ENCODE data around the gene SDR39U1.

- TF ChIP-seq, protein P1, sequence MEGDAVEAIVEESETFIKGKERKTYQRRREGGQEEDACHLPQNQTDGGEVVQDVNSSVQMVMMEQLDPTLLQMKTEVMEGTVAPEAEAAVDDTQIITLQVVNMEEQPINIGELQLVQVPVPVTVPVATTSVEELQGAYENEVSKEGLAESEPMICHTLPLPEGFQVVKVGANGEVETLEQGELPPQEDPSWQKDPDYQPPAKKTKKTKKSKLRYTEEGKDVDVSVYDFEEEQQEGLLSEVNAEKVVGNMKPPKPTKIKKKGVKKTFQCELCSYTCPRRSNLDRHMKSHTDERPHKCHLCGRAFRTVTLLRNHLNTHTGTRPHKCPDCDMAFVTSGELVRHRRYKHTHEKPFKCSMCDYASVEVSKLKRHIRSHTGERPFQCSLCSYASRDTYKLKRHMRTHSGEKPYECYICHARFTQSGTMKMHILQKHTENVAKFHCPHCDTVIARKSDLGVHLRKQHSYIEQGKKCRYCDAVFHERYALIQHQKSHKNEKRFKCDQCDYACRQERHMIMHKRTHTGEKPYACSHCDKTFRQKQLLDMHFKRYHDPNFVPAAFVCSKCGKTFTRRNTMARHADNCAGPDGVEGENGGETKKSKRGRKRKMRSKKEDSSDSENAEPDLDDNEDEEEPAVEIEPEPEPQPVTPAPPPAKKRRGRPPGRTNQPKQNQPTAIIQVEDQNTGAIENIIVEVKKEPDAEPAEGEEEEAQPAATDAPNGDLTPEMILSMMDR (IDR thresholded peaks at IDR 0.05) = no peak
- TF ChIP-seq POLR2A (IDR thresholded peaks at IDR 0.05) = no peak
These were observed 46.7 kb downstream of the SDR39U1 start for GRCh38 chr14:24395609-24396582.

Measured in esophagus squamous epithelium (tissue), 4 donors.